GM23338 (cell line): ENCODE data around the gene CRYBA1. TPM values are rescaled to one million over a fixed set of nuclear protein-coding genes. Genes with fewer than 3 reads are reported as not detected.

Source experiments
- ATAC-seq: fragments of 200-7000 bp; cut with Tn5 transposase; 3 replicates; pipeline ENCODE4 v1.9.1; 2020
- DNase-seq: peaks from one replicate; pipeline ENCODE4 v3.0.0-alpha.2; 2015; ENCODE audit warnings: low spot score
- H2AFZ ChIP-seq: fragments of 200-600 bp; sonication (generic); 2 replicates; pipeline ENCODE4 v1.8.0; 2016; ENCODE audit warnings: antibody characterized with exemption, mild to moderate bottlenecking, moderate library complexity
- H3F3A ChIP-seq: fragments of 200-600 bp; sonication (generic); replicated peaks from 2 replicates; pipeline ENCODE4 v1.8.0; 2017; ENCODE audit warnings: antibody characterized with exemption, mixed run types, low read depth
- H3K27ac ChIP-seq: fragments of 200-600 bp; sonication (generic); 2 replicates; pipeline ENCODE4 v1.6.1; 2016; ENCODE audit warnings: low read depth
- H3K27me3 ChIP-seq: fragments of 200-600 bp; sonication (generic); 2 replicates; pipeline ENCODE4 v1.8.0; 2016; ENCODE audit warnings: mild to moderate bottlenecking, mixed run types, moderate library complexity; ENCODE audit not compliant: insufficient read depth
- H3K36me3 ChIP-seq: fragments of 200-600 bp; sonication (generic); 2 replicates; pipeline ENCODE4 v1.8.0; 2016; ENCODE audit warnings: mild to moderate bottlenecking; ENCODE audit not compliant: insufficient read depth
- H3K4me1 ChIP-seq: fragments of 200-600 bp; sonication (generic); 2 replicates; pipeline ENCODE4 v1.8.0; 2016; ENCODE audit warnings: mild to moderate bottlenecking, moderate library complexity; ENCODE audit not compliant: insufficient read depth
- H3K4me2 ChIP-seq: fragments of 200-600 bp; sonication (generic); 2 replicates; pipeline ENCODE4 v1.7.1; 2017; ENCODE audit warnings: mixed run types
- H3K4me3 ChIP-seq: fragments of 200-600 bp; sonication (generic); 2 replicates; pipeline ENCODE4 v1.6.1; 2016; ENCODE audit warnings: mixed run types
- H3K79me2 ChIP-seq: fragments of 200-600 bp; sonication (generic); replicated peaks from 2 replicates; pipeline ENCODE4 v1.8.0; 2017; ENCODE audit warnings: mild to moderate bottlenecking; ENCODE audit not compliant: insufficient read depth
- H3K9me2 ChIP-seq: fragments of 200-600 bp; sonication (generic); 2 replicates; pipeline ENCODE4 v1.8.0; 2017; ENCODE audit not compliant: insufficient read depth
- H4K20me1 ChIP-seq: fragments of 200-600 bp; sonication (generic); replicated peaks from 2 replicates; pipeline ENCODE4 v1.8.0; 2017; ENCODE audit warnings: mild to moderate bottlenecking; ENCODE audit not compliant: insufficient read depth
- H3K27ac Mint-ChIP-seq: 2 replicates; pipeline ENCODE4 v1.8.0; 2020; ENCODE audit warnings: inconsistent platforms, mild to moderate bottlenecking, moderate library complexity, mixed read lengths
- H3K27me3 Mint-ChIP-seq: 3 replicates; pipeline ENCODE4 v1.8.0; 2022; ENCODE audit warnings: low read depth, mild to moderate bottlenecking, moderate library complexity, mixed read lengths, inconsistent platforms; ENCODE audit not compliant: insufficient read depth, poor library complexity
- H3K36me3 Mint-ChIP-seq: 3 replicates; pipeline ENCODE4 v1.8.0; 2021; ENCODE audit warnings: low read depth, mild to moderate bottlenecking, inconsistent platforms, moderate library complexity, mixed read lengths
- H3K4me1 Mint-ChIP-seq: 3 replicates; pipeline ENCODE4 v1.8.0; 2020; ENCODE audit warnings: mild to moderate bottlenecking, inconsistent platforms, mixed read lengths
- H3K4me3 Mint-ChIP-seq: 3 replicates; pipeline ENCODE4 v1.8.0; 2021; ENCODE audit warnings: moderate library complexity, mild to moderate bottlenecking, inconsistent platforms, mixed read lengths
- H3K9me3 Mint-ChIP-seq: 3 replicates; pipeline ENCODE4 v1.8.0; 2020; ENCODE audit warnings: moderate library complexity, mild to moderate bottlenecking, inconsistent platforms, mixed read lengths
- CREB1 ChIP-seq: fragments of 250-450 bp; sonication (Bioruptor Pico); IDR thresholded peaks from 2 replicates; pipeline ENCODE4 v1.5.0; 2020; ENCODE audit warnings: low read depth, mild to moderate bottlenecking, moderate library complexity
- EZH2phosphoT487 ChIP-seq: fragments of 200-600 bp; sonication (generic); IDR thresholded peaks from one replicate; pipeline ENCODE4 v1.8.1; 2018; ENCODE audit warnings: antibody characterized with exemption; ENCODE audit not compliant: unreplicated experiment
- JUNB ChIP-seq: IDR thresholded peaks from one replicate; pipeline ENCODE4 v1.6.1; 2016; ENCODE audit warnings: antibody characterized with exemption; ENCODE audit not compliant: unreplicated experiment
- STAT1 ChIP-seq: IDR thresholded peaks from one replicate; pipeline ENCODE4 v1.6.1; 2016; ENCODE audit warnings: antibody characterized with exemption; ENCODE audit not compliant: unreplicated experiment
- ZNF114 ChIP-seq: fragments of 250-450 bp; sonication (Bioruptor Pico); IDR thresholded peaks from 2 replicates; pipeline ENCODE4 v1.5.0; 2020; ENCODE audit warnings: mild to moderate bottlenecking, moderate library complexity
- polyA plus RNA-seq: library from polyadenylated mRNA; unstranded; fragments of >200 nt; fragmentation: Nextera tagmentation; extraction: Ambion mirVana; gene quantifications from 2 replicates; pipeline ENCODE4 v1.2.1, GENCODE V29; 2016
- total RNA-seq: library from RNA; depleted of rRNA; stranded (reverse); fragments of >200 nt; shearing (Covaris generic); gene quantifications from 2 replicates; pipeline ENCODE4 v1.2.3, GENCODE V29; 2014
- TF ChIP-seq, protein P1 (sequence below), 2 experiments: fragments of 200-600 bp in 1 of 2; sonication (generic) in 1 of 2; conservative IDR thresholded peaks; 2 replicates each; pipeline versions ENCODE4 v1.5.1 to v1.6.1; 2016 to 2017; ENCODE audit warnings: antibody characterized with exemption in 2 of 2, low read depth in 2 of 2, mild to moderate bottlenecking in 2 of 2, moderate library complexity in 1 of 2
- TF ChIP-seq, protein P2 (sequence below): fragments of 250-450 bp; sonication (Bioruptor Pico); IDR thresholded peaks from 2 replicates; pipeline ENCODE4 v1.5.0; 2020; ENCODE audit warnings: mild to moderate bottlenecking, moderate library complexity

Gene CRYBA1
- total and polyA plus RNA-seq, 2 experiments from 2014 or later: not detected

DNA sequence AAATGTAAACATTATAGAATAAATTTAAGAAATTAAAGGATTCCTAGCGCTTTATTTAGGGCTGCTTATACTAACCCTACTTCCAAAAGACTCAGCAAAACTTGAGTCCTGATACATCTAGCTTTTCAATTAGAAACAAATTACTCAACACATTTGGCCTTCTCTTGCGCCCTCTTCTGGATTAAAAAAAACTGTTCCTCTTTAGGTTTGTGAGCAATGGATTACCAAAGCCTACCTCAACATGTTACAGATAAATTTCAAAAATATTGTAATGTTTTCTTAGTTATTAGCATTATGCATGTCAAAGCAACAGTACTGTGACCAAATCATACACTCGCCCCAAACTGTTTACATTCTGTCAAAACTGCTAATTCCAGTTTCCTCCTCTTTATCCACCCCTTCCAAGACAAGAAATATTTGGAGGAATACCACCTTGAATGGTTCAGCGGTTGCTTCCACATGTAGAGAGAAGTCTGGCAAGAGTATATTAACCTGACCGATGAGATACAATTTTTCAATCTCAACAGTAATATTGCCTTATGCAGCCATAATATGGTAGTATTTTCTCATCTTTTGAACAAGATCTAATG, 44.6 kb downstream of the CRYBA1 start:
- Histone ChIP-seq H3K27me3 (no peaks in the 10 kb centered on the region), H2AFZ (no peak overlapping the region), H3K36me3 (peaks cover 24% of the 10 kb centered on the region), H3K27ac (no peak overlapping the region), H3K4me3 (peak overlapping the region; percentile 97), H4K20me1 (peaks cover 51% of the 10 kb centered on the region), H3F3A (peaks cover 10% of the 10 kb centered on the region; the same call in 1 of the 2 replicates), H3K4me2 (peak overlapping the region; percentile 87), H3K79me2 (peaks cover 80% of the 10 kb centered on the region), H3K9me2 (no peaks in the 10 kb centered on the region), H3K4me1 (peaks cover 32% of the 10 kb centered on the region)
- H3K4me1 Mint-ChIP-seq: peaks cover 38% of the 10 kb centered on the region
- no peak for TF ChIP-seq EZH2phosphoT487
- TF ChIP-seq, protein P1, sequence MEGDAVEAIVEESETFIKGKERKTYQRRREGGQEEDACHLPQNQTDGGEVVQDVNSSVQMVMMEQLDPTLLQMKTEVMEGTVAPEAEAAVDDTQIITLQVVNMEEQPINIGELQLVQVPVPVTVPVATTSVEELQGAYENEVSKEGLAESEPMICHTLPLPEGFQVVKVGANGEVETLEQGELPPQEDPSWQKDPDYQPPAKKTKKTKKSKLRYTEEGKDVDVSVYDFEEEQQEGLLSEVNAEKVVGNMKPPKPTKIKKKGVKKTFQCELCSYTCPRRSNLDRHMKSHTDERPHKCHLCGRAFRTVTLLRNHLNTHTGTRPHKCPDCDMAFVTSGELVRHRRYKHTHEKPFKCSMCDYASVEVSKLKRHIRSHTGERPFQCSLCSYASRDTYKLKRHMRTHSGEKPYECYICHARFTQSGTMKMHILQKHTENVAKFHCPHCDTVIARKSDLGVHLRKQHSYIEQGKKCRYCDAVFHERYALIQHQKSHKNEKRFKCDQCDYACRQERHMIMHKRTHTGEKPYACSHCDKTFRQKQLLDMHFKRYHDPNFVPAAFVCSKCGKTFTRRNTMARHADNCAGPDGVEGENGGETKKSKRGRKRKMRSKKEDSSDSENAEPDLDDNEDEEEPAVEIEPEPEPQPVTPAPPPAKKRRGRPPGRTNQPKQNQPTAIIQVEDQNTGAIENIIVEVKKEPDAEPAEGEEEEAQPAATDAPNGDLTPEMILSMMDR (conservative IDR thresholded peaks at IDR 0.05; ENCODE audit: low read depth in 2 of 2): peak; percentile 58 to 70
- peaks cover 10% of the 10 kb centered on the region for H3K27me3 Mint-ChIP-seq
- no peak overlapping the region for H3K27ac Mint-ChIP-seq
- peaks cover 3% of the 10 kb centered on the region for H3K9me3 Mint-ChIP-seq
- DNase-seq (peak; percentile 74), ATAC-seq (no peak)
- H3K36me3 Mint-ChIP-seq: peaks cover 66% of the 10 kb centered on the region
- peak overlapping the region; percentile 95 for H3K4me3 Mint-ChIP-seq

DNA sequence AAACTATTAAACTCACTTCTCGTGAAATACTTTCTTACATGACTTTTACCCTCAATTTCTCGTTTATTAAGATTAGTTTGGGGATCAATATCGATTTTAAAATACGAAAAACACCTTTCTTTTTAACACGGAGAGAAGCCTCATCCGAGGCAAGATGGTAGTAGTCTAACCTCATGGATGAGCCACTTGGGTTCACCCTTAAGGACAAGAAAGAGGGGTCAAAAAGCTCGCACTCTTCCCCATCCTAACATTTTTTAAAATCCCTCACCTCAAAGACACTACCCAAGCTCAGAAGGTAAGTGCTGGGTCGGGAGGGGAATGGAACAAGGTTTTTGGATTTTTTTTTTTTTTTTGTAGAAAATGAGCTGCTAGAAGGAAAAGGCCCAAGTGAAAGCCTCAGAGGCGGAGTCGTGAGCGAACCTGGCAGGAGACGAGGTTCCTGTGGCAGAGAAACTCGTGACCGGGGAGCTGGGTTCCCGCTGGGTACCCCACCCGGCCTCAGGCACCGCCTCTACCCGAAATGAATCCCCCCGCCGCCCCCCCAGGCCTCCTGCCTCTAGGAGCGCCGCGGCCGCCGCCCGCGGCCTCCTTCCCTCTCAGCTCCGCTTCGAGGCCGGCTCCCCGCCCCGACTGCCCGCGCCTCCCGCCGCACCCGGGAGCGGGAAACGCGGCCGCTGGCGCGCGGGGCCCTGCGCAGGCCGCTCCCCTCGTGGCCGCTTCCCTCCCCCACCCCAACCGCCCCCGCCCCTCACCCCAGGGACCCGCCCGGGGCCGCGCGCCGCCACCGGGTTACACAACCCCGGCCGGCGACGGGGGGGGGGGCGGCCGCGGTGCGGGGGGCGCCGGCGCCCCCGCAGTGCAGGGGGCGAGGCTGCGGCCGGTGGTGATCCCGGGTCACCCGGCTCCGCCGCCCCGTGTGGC, 45.7 kb downstream of the CRYBA1 start:
- Histone ChIP-seq H3K27me3 (no peaks in the 10 kb centered on the region), H3K36me3 (peaks cover 14% of the 10 kb centered on the region), H3K4me1 (peaks cover 28% of the 10 kb centered on the region), H3K4me2 (peak overlapping the region; percentile 87), H3F3A (peaks cover 10% of the 10 kb centered on the region; the same call in 1 of the 2 replicates), H3K9me2 (no peaks in the 10 kb centered on the region), H3K27ac (peak overlapping the region; percentile 77; the same call in 1 of the 2 replicates), H3K4me3 (peak overlapping the region; percentile 97), H4K20me1 (peaks cover 41% of the 10 kb centered on the region), H3K79me2 (peaks cover 69% of the 10 kb centered on the region), H2AFZ (no peak overlapping the region)
- H3K36me3 Mint-ChIP-seq: peaks cover 55% of the 10 kb centered on the region
- peak overlapping the region; percentile 94 for H3K27ac Mint-ChIP-seq
- peak; percentile 52 for DNase-seq
- ATAC-seq: peak; percentile 1; the same call in 2 of the 3 replicates
- peaks cover 28% of the 10 kb centered on the region for H3K4me1 Mint-ChIP-seq
- H3K27me3 Mint-ChIP-seq: peaks cover 10% of the 10 kb centered on the region
- peaks cover 3% of the 10 kb centered on the region for H3K9me3 Mint-ChIP-seq
- peak overlapping the region; percentile 100 for H3K4me3 Mint-ChIP-seq
- no peak for TF ChIP-seq STAT1
- TF ChIP-seq ZNF114: no peak
- TF ChIP-seq, protein P1 (conservative IDR thresholded peaks at IDR 0.05; ENCODE audit: low read depth in 2 of 2): no peak
- TF ChIP-seq JUNB: no peak
- TF ChIP-seq, protein P2, sequence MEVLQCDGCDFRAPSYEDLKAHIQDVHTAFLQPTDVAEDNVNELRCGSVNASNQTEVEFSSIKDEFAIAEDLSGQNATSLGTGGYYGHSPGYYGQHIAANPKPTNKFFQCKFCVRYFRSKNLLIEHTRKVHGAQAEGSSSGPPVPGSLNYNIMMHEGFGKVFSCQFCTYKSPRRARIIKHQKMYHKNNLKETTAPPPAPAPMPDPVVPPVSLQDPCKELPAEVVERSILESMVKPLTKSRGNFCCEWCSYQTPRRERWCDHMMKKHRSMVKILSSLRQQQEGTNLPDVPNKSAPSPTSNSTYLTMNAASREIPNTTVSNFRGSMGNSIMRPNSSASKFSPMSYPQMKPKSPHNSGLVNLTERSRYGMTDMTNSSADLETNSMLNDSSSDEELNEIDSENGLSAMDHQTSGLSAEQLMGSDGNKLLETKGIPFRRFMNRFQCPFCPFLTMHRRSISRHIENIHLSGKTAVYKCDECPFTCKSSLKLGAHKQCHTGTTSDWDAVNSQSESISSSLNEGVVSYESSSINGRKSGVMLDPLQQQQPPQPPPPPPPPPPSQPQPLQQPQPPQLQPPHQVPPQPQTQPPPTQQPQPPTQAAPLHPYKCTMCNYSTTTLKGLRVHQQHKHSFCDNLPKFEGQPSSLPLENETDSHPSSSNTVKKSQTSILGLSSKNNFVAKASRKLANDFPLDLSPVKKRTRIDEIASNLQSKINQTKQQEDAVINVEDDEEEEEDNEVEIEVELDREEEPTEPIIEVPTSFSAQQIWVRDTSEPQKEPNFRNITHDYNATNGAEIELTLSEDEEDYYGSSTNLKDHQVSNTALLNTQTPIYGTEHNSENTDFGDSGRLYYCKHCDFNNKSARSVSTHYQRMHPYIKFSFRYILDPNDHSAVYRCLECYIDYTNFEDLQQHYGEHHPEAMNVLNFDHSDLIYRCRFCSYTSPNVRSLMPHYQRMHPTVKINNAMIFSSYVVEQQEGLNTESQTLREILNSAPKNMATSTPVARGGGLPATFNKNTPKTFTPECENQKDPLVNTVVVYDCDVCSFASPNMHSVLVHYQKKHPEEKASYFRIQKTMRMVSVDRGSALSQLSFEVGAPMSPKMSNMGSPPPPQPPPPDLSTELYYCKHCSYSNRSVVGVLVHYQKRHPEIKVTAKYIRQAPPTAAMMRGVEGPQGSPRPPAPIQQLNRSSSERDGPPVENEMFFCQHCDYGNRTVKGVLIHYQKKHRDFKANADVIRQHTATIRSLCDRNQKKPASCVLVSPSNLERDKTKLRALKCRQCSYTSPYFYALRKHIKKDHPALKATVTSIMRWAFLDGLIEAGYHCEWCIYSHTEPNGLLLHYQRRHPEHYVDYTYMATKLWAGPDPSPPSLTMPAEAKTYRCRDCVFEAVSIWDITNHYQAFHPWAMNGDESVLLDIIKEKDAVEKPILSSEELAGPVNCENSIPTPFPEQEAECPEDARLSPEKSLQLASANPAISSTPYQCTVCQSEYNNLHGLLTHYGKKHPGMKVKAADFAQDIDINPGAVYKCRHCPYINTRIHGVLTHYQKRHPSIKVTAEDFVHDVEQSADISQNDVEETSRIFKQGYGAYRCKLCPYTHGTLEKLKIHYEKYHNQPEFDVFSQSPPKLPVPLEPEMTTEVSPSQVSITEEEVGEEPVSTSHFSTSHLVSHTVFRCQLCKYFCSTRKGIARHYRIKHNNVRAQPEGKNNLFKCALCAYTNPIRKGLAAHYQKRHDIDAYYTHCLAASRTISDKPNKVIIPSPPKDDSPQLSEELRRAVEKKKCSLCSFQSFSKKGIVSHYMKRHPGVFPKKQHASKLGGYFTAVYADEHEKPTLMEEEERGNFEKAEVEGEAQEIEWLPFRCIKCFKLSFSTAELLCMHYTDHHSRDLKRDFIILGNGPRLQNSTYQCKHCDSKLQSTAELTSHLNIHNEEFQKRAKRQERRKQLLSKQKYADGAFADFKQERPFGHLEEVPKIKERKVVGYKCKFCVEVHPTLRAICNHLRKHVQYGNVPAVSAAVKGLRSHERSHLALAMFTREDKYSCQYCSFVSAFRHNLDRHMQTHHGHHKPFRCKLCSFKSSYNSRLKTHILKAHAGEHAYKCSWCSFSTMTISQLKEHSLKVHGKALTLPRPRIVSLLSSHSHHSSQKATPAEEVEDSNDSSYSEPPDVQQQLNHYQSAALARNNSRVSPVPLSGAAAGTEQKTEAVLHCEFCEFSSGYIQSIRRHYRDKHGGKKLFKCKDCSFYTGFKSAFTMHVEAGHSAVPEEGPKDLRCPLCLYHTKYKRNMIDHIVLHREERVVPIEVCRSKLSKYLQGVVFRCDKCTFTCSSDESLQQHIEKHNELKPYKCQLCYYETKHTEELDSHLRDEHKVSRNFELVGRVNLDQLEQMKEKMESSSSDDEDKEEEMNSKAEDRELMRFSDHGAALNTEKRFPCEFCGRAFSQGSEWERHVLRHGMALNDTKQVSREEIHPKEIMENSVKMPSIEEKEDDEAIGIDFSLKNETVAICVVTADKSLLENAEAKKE (CRISPR knock-in tag): no peak
- TF ChIP-seq EZH2phosphoT487: no peak
- no peak for TF ChIP-seq CREB1 (CRISPR knock-in tag)
